Measurements from ENCODE around the gene TFDP2. TPM values are rescaled to one million over a fixed set of nuclear protein-coding genes. Genes with fewer than 3 reads are reported as not detected.

Gene TFDP2
- total and polyA plus RNA-seq, 2 experiments from 2014 or later, result 150 to 410 TPM

- TF ChIP-seq, protein P1, sequence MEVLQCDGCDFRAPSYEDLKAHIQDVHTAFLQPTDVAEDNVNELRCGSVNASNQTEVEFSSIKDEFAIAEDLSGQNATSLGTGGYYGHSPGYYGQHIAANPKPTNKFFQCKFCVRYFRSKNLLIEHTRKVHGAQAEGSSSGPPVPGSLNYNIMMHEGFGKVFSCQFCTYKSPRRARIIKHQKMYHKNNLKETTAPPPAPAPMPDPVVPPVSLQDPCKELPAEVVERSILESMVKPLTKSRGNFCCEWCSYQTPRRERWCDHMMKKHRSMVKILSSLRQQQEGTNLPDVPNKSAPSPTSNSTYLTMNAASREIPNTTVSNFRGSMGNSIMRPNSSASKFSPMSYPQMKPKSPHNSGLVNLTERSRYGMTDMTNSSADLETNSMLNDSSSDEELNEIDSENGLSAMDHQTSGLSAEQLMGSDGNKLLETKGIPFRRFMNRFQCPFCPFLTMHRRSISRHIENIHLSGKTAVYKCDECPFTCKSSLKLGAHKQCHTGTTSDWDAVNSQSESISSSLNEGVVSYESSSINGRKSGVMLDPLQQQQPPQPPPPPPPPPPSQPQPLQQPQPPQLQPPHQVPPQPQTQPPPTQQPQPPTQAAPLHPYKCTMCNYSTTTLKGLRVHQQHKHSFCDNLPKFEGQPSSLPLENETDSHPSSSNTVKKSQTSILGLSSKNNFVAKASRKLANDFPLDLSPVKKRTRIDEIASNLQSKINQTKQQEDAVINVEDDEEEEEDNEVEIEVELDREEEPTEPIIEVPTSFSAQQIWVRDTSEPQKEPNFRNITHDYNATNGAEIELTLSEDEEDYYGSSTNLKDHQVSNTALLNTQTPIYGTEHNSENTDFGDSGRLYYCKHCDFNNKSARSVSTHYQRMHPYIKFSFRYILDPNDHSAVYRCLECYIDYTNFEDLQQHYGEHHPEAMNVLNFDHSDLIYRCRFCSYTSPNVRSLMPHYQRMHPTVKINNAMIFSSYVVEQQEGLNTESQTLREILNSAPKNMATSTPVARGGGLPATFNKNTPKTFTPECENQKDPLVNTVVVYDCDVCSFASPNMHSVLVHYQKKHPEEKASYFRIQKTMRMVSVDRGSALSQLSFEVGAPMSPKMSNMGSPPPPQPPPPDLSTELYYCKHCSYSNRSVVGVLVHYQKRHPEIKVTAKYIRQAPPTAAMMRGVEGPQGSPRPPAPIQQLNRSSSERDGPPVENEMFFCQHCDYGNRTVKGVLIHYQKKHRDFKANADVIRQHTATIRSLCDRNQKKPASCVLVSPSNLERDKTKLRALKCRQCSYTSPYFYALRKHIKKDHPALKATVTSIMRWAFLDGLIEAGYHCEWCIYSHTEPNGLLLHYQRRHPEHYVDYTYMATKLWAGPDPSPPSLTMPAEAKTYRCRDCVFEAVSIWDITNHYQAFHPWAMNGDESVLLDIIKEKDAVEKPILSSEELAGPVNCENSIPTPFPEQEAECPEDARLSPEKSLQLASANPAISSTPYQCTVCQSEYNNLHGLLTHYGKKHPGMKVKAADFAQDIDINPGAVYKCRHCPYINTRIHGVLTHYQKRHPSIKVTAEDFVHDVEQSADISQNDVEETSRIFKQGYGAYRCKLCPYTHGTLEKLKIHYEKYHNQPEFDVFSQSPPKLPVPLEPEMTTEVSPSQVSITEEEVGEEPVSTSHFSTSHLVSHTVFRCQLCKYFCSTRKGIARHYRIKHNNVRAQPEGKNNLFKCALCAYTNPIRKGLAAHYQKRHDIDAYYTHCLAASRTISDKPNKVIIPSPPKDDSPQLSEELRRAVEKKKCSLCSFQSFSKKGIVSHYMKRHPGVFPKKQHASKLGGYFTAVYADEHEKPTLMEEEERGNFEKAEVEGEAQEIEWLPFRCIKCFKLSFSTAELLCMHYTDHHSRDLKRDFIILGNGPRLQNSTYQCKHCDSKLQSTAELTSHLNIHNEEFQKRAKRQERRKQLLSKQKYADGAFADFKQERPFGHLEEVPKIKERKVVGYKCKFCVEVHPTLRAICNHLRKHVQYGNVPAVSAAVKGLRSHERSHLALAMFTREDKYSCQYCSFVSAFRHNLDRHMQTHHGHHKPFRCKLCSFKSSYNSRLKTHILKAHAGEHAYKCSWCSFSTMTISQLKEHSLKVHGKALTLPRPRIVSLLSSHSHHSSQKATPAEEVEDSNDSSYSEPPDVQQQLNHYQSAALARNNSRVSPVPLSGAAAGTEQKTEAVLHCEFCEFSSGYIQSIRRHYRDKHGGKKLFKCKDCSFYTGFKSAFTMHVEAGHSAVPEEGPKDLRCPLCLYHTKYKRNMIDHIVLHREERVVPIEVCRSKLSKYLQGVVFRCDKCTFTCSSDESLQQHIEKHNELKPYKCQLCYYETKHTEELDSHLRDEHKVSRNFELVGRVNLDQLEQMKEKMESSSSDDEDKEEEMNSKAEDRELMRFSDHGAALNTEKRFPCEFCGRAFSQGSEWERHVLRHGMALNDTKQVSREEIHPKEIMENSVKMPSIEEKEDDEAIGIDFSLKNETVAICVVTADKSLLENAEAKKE (CRISPR knock-in tag; IDR thresholded peaks at IDR 0.05), result no peak
- TF ChIP-seq CREB1 (CRISPR knock-in tag; IDR thresholded peaks at IDR 0.05; ENCODE audit: low read depth) (no peak), ZNF114 (CRISPR knock-in tag; IDR thresholded peaks at IDR 0.05) (no peak)
Measured at GRCh38 chr3:142021127-142021526, 128.2 kb downstream of the TFDP2 start (continued).

- H3K4me1 ChIP-seq (ENCODE audit: insufficient read depth), result no peaks in the 10 kb centered on the region
- Mint-ChIP-seq H3K4me1 (peaks cover 17% of the 10 kb centered on the region; the same call in 2 of the 3 replicates), H3K36me3 (ENCODE audit: low read depth) (peaks cover 30% of the 10 kb centered on the region), H3K4me3 (no peak overlapping the region), H3K27ac (no peak overlapping the region), H3K9me3 (no peaks in the 10 kb centered on the region), H3K27me3 (ENCODE audit: insufficient read depth, low read depth, poor library complexity) (peaks cover 5% of the 10 kb centered on the region)
- H2AFZ ChIP-seq, result no peak overlapping the region
- no peak for ATAC-seq
- no peak for DNase-seq (ENCODE audit: low spot score)
- peaks cover 100% of the 10 kb centered on the region for H3K79me2 ChIP-seq (replicated peaks; ENCODE audit: insufficient read depth)
- H4K20me1 ChIP-seq (replicated peaks; ENCODE audit: insufficient read depth), result peaks cover 24% of the 10 kb centered on the region
- no peaks in the 10 kb centered on the region for H3F3A ChIP-seq (replicated peaks; ENCODE audit: low read depth)
- H3K4me3 ChIP-seq, result no peak overlapping the region
- no peaks in the 10 kb centered on the region for H3K27me3 ChIP-seq (ENCODE audit: insufficient read depth)
- H3K36me3 ChIP-seq (ENCODE audit: insufficient read depth), result no peaks in the 10 kb centered on the region; the same call in 1 of the 2 replicates
- peaks cover 3% of the 10 kb centered on the region; the same call in 1 of the 2 replicates for H3K9me2 ChIP-seq (ENCODE audit: insufficient read depth)
- H3K4me2 ChIP-seq, result no peak overlapping the region
- H3K27ac ChIP-seq (ENCODE audit: low read depth), result peak overlapping the region; percentile 64; the same call in 1 of the 2 replicates
- TF ChIP-seq POLR2AphosphoS5 (IDR thresholded peaks at IDR 0.05; ENCODE audit: low read depth), result no peak
- TF ChIP-seq ZNF331 (CRISPR knock-in tag; IDR thresholded peaks at IDR 0.05; ENCODE audit: low read depth), result no peak
- no peak for TF ChIP-seq ETS1 (IDR thresholded peaks at IDR 0.05)
Measured at GRCh38 chr3:142019794-142020320, 129.5 kb downstream of the TFDP2 start.

All from GM23338 (cell line).